Natural killer cell treated with Interleukin-12 subunit alpha and Interleukin-12 subunit beta and Interleukin-15 and Interleukin-18, amount 100 ng/mL, for 72 hours (primary cell): ENCODE data around the gene ATP7A. TPM values are rescaled to one million over a fixed set of nuclear protein-coding genes. Genes with fewer than 3 reads are reported as not detected.
"Not testable (repeated sequence)": the region's sequence is repeated elsewhere in the genome, so short reads cannot be mapped to it uniquely, and the experiment has no call there.

ENCODE experiments used
- ATAC-seq, 2 donors: fragments of 150-1000 bp; cut with Tn5 transposase in 1 of 2; sonication (Bioruptor Pico), chemical (Tn5 transposase) in 1 of 2; 2 replicates each; pipeline ENCODE4 v1.10.0; 2021
- DNase-seq: peaks from one replicate; pipeline ENCODE4 v3.0.0; 2022; ENCODE audit warnings: low spot score
- H3K27ac Mint-ChIP-seq, 2 donors: 1 replicate in 1 of 2; 2 replicates in 1 of 2; pipeline ENCODE4 v1.8.0; 2022; ENCODE audit warnings: mixed read lengths in 2 of 2, mild to moderate bottlenecking in 1 of 2, moderate library complexity in 1 of 2
- H3K27me3 Mint-ChIP-seq, 2 donors: 1 replicate in 1 of 2; 2 replicates in 1 of 2; pipeline ENCODE4 v1.8.0; 2022; ENCODE audit warnings: mixed read lengths in 2 of 2
- H3K36me3 Mint-ChIP-seq: one replicate; pipeline ENCODE4 v1.8.0; 2022; ENCODE audit warnings: mixed read lengths
- H3K4me1 Mint-ChIP-seq, 2 donors: 1 replicate in 1 of 2; 2 replicates in 1 of 2; pipeline ENCODE4 v1.8.0; 2022; ENCODE audit warnings: low read depth in 2 of 2, mixed read lengths in 2 of 2, mild to moderate bottlenecking in 1 of 2
- H3K4me3 Mint-ChIP-seq: one replicate; pipeline ENCODE4 v1.8.0; 2022; ENCODE audit warnings: mixed read lengths
- H3K9me3 Mint-ChIP-seq: 2 replicates; pipeline ENCODE4 v1.8.0; 2022; ENCODE audit warnings: mixed read lengths
- total RNA-seq, 2 donors: library from RNA; stranded (reverse); gene quantifications; one replicate each; pipeline ENCODE4 v1.2.3, GENCODE V29; 2022

The ATP7A gene
- total RNA-seq, 2 donors from 2014 or later, result 7.0 to 12.1 TPM

DNA sequence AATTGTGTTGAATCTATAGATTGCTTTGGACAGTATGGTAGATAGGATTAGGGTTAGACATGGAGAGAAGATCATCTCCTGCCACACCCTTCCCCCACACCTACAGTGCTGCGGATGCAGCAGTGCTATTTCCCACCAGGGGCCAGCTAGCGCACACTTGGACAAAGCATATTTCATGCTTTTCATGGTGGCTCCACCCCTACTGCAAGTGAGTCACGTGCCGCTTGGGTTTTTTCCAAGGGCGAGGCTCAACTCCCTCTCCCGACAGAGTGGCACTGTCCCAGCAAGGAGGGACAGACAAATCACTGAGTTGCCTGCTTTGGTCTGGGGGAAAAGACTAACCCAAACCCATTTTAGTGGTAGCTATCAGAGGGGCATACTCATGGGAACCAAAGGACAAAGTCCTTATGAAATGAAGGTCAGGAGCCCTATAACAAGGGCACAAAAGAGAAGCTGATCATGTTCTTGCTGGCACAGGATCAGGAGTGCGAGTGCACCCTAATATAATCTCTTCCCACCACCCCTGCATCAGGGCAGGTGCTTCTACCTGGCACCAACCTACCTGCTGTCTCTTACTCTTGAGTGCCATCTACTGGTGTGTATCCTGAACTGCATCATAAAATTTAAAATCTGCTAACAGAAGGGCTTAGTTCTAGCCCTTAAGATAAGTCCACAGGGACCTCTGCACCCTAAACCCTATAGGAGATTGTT, 114.0 kb downstream of the ATP7A start:
- no peaks in the 10 kb centered on the region for H3K9me3 Mint-ChIP-seq
- H3K4me1 Mint-ChIP-seq, result peaks cover 0 to 4% of the 10 kb centered on the region in 2 donors
- H3K27ac Mint-ChIP-seq, result no peak overlapping the region
- peaks cover 0 to 2% of the 10 kb centered on the region in 2 donors for H3K27me3 Mint-ChIP-seq
- DNase-seq (no peak), ATAC-seq (peak in 1 of 2 donors; percentile 55)
- H3K4me3 Mint-ChIP-seq, result no peak overlapping the region
- H3K36me3 Mint-ChIP-seq, result no peaks in the 10 kb centered on the region

- peaks cover 0 to 4% of the 10 kb centered on the region in 2 donors for H3K4me1 Mint-ChIP-seq
- DNase-seq (no peak), ATAC-seq (no peak)
- no peak overlapping the region for H3K4me3 Mint-ChIP-seq
- H3K36me3 Mint-ChIP-seq, result no peaks in the 10 kb centered on the region
- H3K27ac Mint-ChIP-seq, result no peak overlapping the region
- H3K9me3 Mint-ChIP-seq, result no peaks in the 10 kb centered on the region
- peaks cover 0 to 4% of the 10 kb centered on the region in 2 donors for H3K27me3 Mint-ChIP-seq
These were observed 117.3 kb downstream of the ATP7A start for GRCh38 chrX:78027798-78028197.

GRCh38 chrX:78029663-78030062, 119.2 kb downstream of the ATP7A start:
- Mint-ChIP-seq H3K36me3 (no peaks in the 10 kb centered on the region), H3K4me1 (peaks cover 0 to 3% of the 10 kb centered on the region in 2 donors), H3K4me3 (no peak overlapping the region), H3K9me3 (no peaks in the 10 kb centered on the region), H3K27ac (no peak overlapping the region), H3K27me3 (peaks cover 0 to 4% of the 10 kb centered on the region in 2 donors)
- no peak for DNase-seq
- ATAC-seq, result no peak

DNA sequence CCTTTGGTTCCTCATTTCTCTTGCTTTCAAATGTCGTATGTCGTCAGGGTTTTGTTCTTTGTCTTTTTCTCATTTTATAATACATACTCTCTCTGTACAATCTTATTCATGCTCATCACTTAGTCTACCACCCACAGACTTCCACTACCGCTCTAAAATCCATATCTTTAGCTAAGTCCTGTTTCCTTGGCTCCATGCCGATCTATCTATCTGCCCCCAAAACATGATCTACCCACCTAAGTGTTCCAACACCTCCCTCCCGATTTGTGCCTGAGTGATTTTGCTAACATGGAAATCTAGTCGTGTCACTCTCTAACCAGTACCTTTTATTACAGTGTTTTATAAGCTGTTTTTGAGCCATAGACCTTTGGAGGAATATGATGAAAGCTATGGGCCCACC, 124.6 kb downstream of the ATP7A start:
- no peak overlapping the region for H3K4me3 Mint-ChIP-seq
- H3K27ac Mint-ChIP-seq, result no peak overlapping the region
- H3K36me3 Mint-ChIP-seq, result no peaks in the 10 kb centered on the region
- no peaks in the 10 kb centered on the region for H3K9me3 Mint-ChIP-seq
- DNase-seq (no peak), ATAC-seq (no peak)
- H3K27me3 Mint-ChIP-seq, result peaks cover 0 to 2% of the 10 kb centered on the region in 2 donors
- H3K4me1 Mint-ChIP-seq, result no peaks in the 10 kb centered on the region

GRCh38 chrX:78037881-78038280, 127.4 kb downstream of the ATP7A start:
- no peak overlapping the region for H3K27ac Mint-ChIP-seq
- H3K27me3 Mint-ChIP-seq, result no peaks in the 10 kb centered on the region
- DNase-seq (no peak), ATAC-seq (no peak)
- H3K9me3 Mint-ChIP-seq, result no peaks in the 10 kb centered on the region
- no peaks in the 10 kb centered on the region for H3K4me1 Mint-ChIP-seq
- no peak overlapping the region for H3K4me3 Mint-ChIP-seq
- H3K36me3 Mint-ChIP-seq, result no peaks in the 10 kb centered on the region

- Mint-ChIP-seq H3K27me3 (no peaks in the 10 kb centered on the region), H3K27ac (no peak overlapping the region), H3K36me3 (no peaks in the 10 kb centered on the region), H3K4me1 (no peaks in the 10 kb centered on the region), H3K4me3 (no peak overlapping the region), H3K9me3 (no peaks in the 10 kb centered on the region)
- DNase-seq (no peak), ATAC-seq (no peak)
These were observed 132.1 kb downstream of the ATP7A start for GRCh38 chrX:78042601-78043000.

DNA sequence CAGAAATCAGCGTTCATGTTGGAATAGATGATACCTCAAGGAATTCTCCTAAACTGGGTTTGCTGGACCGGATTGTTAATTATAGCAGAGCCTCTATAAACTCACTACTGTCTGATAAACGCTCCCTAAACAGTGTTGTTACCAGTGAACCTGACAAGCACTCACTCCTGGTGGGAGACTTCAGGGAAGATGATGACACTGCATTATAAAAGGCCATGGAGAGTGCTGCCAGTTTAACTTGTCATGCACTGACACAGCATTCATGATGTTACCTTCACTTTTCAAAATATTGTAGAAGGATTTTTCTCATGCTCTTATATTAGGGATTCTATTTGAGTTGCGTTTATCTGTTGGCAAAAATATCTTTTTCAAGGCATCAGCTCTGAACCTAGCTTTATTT, 135.9 kb downstream of the ATP7A start:
- Mint-ChIP-seq H3K4me1 (no peaks in the 10 kb centered on the region), H3K4me3 (no peak overlapping the region), H3K27me3 (no peaks in the 10 kb centered on the region), H3K36me3 (no peaks in the 10 kb centered on the region), H3K27ac (no peak overlapping the region), H3K9me3 (no peaks in the 10 kb centered on the region)
- DNase-seq (no peak), ATAC-seq (no peak)

- no peaks in the 10 kb centered on the region for H3K9me3 Mint-ChIP-seq
- H3K4me1 Mint-ChIP-seq, result peaks cover 0 to 4% of the 10 kb centered on the region in 2 donors
- no peak for DNase-seq
- H3K27me3 Mint-ChIP-seq, result peaks cover 0 to 3% of the 10 kb centered on the region in 2 donors
- H3K36me3 Mint-ChIP-seq, result peaks cover 5% of the 10 kb centered on the region
- no peak overlapping the region for H3K27ac Mint-ChIP-seq
- ATAC-seq, result no peak
- H3K4me3 Mint-ChIP-seq, result no peak overlapping the region
These were observed 137.6 kb downstream of the ATP7A start for GRCh38 chrX:78048052-78048451.

GRCh38 chrX:78063687-78064086, 153.2 kb downstream of the ATP7A start:
- Mint-ChIP-seq H3K27ac (peak overlapping the region in 1 of 2 donors; percentile 89), H3K36me3 (no peaks in the 10 kb centered on the region), H3K4me1 (peaks cover 14 to 19% of the 10 kb centered on the region in 2 donors), H3K9me3 (no peaks in the 10 kb centered on the region), H3K4me3 (no peak overlapping the region), H3K27me3 (peaks cover 0 to 15% of the 10 kb centered on the region in 2 donors)
- DNase-seq, result no peak
- ATAC-seq, result no peak

DNA sequence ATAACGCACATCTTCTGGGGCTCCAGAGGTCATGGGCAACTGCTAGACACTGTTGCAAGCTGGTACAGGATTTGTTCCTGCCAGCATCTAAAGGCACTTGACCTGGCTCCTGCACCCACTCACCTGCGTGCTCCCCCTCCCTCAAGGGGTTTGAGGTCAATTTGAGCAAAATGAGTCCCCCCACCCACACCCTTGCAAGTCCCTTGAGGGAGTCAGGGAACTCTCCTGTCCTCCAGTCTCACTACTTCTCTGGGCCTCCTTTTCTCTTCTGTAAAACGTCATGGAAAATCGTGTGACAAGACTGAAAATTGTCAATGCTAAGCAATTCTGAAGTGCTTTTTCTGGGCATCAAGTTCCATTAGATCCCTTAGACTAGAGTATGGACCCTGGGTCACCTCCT, 153.7 kb downstream of the ATP7A start:
- no peak overlapping the region for H3K4me3 Mint-ChIP-seq
- DNase-seq (no peak), ATAC-seq (no peak)
- H3K36me3 Mint-ChIP-seq, result no peaks in the 10 kb centered on the region
- H3K4me1 Mint-ChIP-seq, result peaks cover 14 to 19% of the 10 kb centered on the region in 2 donors
- peaks cover 0 to 15% of the 10 kb centered on the region in 2 donors for H3K27me3 Mint-ChIP-seq
- peak overlapping the region in 1 of 2 donors; percentile 89 for H3K27ac Mint-ChIP-seq
- H3K9me3 Mint-ChIP-seq, result no peaks in the 10 kb centered on the region

- Mint-ChIP-seq H3K27me3 (peaks cover 0 to 11% of the 10 kb centered on the region in 2 donors), H3K4me1 (peaks cover 14 to 19% of the 10 kb centered on the region in 2 donors), H3K4me3 (peak overlapping the region; percentile 70), H3K27ac (peak overlapping the region; percentile 80 to 89)
- not testable (repeated sequence) for H3K36me3 Mint-ChIP-seq, H3K9me3 Mint-ChIP-seq
- peak; percentile 51 for DNase-seq
- ATAC-seq, result peak; percentile 92 to 96
These were observed 154.5 kb downstream of the ATP7A start for GRCh38 chrX:78064698-78065601.

- ATAC-seq, result no peak
- Mint-ChIP-seq H3K36me3 (no peaks in the 10 kb centered on the region), H3K9me3 (no peaks in the 10 kb centered on the region), H3K4me3 (no peak overlapping the region), H3K27me3 (peaks cover 0 to 11% of the 10 kb centered on the region in 2 donors), H3K27ac (no peak overlapping the region), H3K4me1 (peaks cover 14 to 19% of the 10 kb centered on the region in 2 donors)
- DNase-seq, result no peak
These were observed 155.6 kb downstream of the ATP7A start for GRCh38 chrX:78066110-78066509.

DNA sequence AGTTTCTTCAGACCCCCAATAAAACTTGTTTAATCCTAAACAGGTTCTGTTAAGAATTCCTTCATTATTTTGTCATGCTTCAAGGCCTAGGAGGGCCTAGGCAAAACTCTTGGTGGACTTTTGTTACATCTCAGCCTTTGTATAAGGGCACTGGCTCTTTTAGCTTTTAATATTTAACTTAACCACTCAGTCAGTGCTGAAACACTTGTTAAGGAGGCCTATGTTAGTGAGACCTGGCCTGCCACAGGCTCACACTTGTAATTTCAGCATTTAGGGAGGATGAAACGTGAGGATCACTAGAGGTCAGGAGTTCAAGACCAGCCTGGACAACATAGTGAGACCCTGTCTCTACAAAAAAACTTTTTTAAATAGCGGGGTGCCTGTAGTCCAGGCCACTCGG, 160.8 kb downstream of the ATP7A start:
- DNase-seq (no peak), ATAC-seq (no peak)
- Mint-ChIP-seq H3K9me3 (peaks cover 4% of the 10 kb centered on the region), H3K27me3 (peaks cover 0 to 3% of the 10 kb centered on the region in 2 donors), H3K36me3 (peaks cover 8% of the 10 kb centered on the region), H3K27ac (no peak overlapping the region), H3K4me1 (peaks cover 16 to 20% of the 10 kb centered on the region in 2 donors), H3K4me3 (no peak overlapping the region)
